T-cell (primary cell): Measurements from ENCODE around the gene PRR13. TPM values are rescaled to one million over a fixed set of nuclear protein-coding genes. Genes with fewer than 3 reads are reported as not detected.
A peak's percentile ranks its signal among the peaks of the same experiment; 100 is the strongest.

Source experiments
- ATAC-seq, 4 experiments: fragments of 200-7000 bp in 3 of 4; fragments of 150-1000 bp in 1 of 4; cut with Tn5 transposase; replicated peaks in 1 of 4; 1 replicate in 3 of 4; 2 replicates in 1 of 4; pipeline ENCODE4 v1.10.0; 2021; ENCODE audit warnings: moderate library complexity in 3 of 4, mild to moderate bottlenecking in 2 of 4, moderate number of reproducible peaks in 1 of 4
- CTCF ChIA-PET, 2 donors: fragments of 300-600 bp; sonication (Branson Sonifier 250); formaldehyde crosslinking; loops; one replicate each; lab custom pipeline; 2022; ENCODE audit warnings: antibody characterized with exemption in 2 of 2; lab: Charles Lee
- POLR2A ChIA-PET, 2 donors: fragments of 300-600 bp; sonication (Branson Sonifier 250); formaldehyde crosslinking; loops; one replicate each; lab custom pipeline; 2022; ENCODE audit warnings: antibody characterized with exemption in 2 of 2; lab: Charles Lee
- DNase-seq, 35 experiments: peaks; one replicate each; pipeline versions ENCODE4 v3.0.0 to v3.0.0-alpha.2; 2013 to 2023
- H3K27ac ChIP-seq: one replicate; pipeline ENCODE4 v1.5.1; 2013; ENCODE audit warnings: low read length
- H3K27me3 ChIP-seq, 2 experiments: replicated peaks in 1 of 2; 1 replicate in 1 of 2; 2 replicates in 1 of 2; pipeline versions ENCODE4 v1.6.1 to v1.7.0; 2013; ENCODE audit warnings: low read length in 1 of 2, mixed read lengths in 1 of 2; ENCODE audit not compliant: control insufficient read depth in 2 of 2, insufficient read depth in 2 of 2; ENCODE audit errors: extremely low read depth in 1 of 2
- H3K36me3 ChIP-seq, 2 donors: 1 replicate in 1 of 2; 2 replicates in 1 of 2; pipeline versions ENCODE4 v1.6.1 to v1.7.0; 2013; ENCODE audit warnings: low read length in 1 of 2; ENCODE audit not compliant: control insufficient read depth in 2 of 2, insufficient read depth in 1 of 2; ENCODE audit errors: extremely low read depth in 1 of 2
- H3K4me1 ChIP-seq, 2 experiments: 1 replicate in 1 of 2; 2 replicates in 1 of 2; pipeline versions ENCODE4 v1.6.1 to v1.7.0; 2013; ENCODE audit warnings: low read length in 2 of 2, mixed read lengths in 1 of 2; ENCODE audit not compliant: insufficient read depth in 2 of 2, control insufficient read depth in 1 of 2; ENCODE audit errors: extremely low read depth in 1 of 2
- H3K4me3 ChIP-seq, 2 donors: 1 replicate in 1 of 2; 2 replicates in 1 of 2; pipeline versions ENCODE4 v1.5.1 to v1.7.0; 2013; ENCODE audit warnings: mild to moderate bottlenecking in 2 of 2, low read length in 1 of 2, moderate library complexity in 1 of 2; ENCODE audit not compliant: control insufficient read depth in 1 of 2; ENCODE audit errors: extremely low read depth in 1 of 2
- H3K9me3 ChIP-seq: 2 replicates; pipeline ENCODE4 v1.7.0; 2013
- H3K27ac Mint-ChIP-seq, 2 donors: one replicate each; pipeline ENCODE4 v1.8.0; 2020 to 2021; ENCODE audit warnings: mild to moderate bottlenecking in 2 of 2, mixed read lengths in 2 of 2
- H3K27me3 Mint-ChIP-seq, 2 donors: one replicate each; pipeline ENCODE4 v1.8.0; 2021 to 2022; ENCODE audit warnings: mixed read lengths in 2 of 2
- H3K36me3 Mint-ChIP-seq: one replicate; pipeline ENCODE4 v1.8.0; 2021; ENCODE audit warnings: mixed read lengths
- H3K4me1 Mint-ChIP-seq, 3 donors: one replicate each; pipeline ENCODE4 v1.8.0; 2020 to 2022; ENCODE audit warnings: mixed read lengths in 3 of 3, mild to moderate bottlenecking in 1 of 3
- H3K4me3 Mint-ChIP-seq, 3 donors: one replicate each; pipeline ENCODE4 v1.8.0; 2020 to 2022; ENCODE audit warnings: mild to moderate bottlenecking in 3 of 3, mixed read lengths in 3 of 3, moderate library complexity in 3 of 3
- H3K9me3 Mint-ChIP-seq, 3 donors: one replicate each; pipeline ENCODE4 v1.8.0; 2020 to 2022; ENCODE audit warnings: mixed read lengths in 3 of 3
- WGBS: methylation state at CpG from one replicate; pipeline ENCODE4 v1.1.5; 2013; ENCODE audit warnings: missing lambda C conversion rate; ENCODE audit not compliant: insufficient coverage; 5-methylcytosine and 5-hydroxymethylcytosine counted together
- total RNA-seq, 35 experiments: library from RNA in 6 of 35; stranded (reverse) in 6 of 35; fragments of 120-200 nt in 1 of 35; gene quantifications; one replicate each; pipeline versions ENCODE4 v1.2.1 to v1.2.4 and lab custom pipeline; 2013 to 2026

PRR13 gene
- total RNA-seq, 5 donors from 2014 or later (not counting 1 experiment from before 2014, with no cell fraction given): 175 to 215 (median 187) TPM

DNA sequence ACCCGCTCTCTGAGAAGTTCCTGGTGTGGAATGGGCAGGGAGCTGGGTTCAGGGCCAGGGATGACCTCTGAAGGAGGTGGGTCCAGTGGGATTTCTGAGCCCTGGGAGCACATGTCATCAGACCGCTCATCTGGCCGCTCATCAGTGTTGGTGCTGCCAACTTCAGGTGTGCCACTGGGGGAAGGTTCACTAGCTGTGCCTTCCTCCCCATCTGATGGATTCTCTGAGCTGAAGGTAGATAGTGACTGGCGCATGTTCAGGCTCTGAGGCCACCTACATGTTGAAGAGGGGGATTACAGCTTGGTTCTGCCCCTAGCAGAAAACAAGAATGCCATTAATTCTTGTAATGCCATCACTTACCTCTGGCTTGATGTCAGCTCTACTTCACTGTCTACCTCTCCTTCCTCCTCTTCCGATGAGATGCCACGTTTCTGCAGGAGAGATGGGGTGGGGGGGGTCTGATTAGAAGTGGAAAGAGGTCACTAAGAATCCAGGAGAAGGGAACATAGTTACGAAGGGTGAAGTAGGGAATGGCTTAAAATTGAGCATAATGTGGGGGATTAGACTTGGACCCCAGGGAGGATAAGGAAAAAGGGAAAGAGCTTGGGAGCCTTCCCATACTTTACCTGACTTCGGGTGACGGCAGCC is 40.5 kb downstream of the PRR13 start:
- no peak overlapping the region for H3K4me3 Mint-ChIP-seq
- Histone ChIP-seq H3K9me3 (no peaks in the 10 kb centered on the region), H3K4me3 (no peak overlapping the region), H3K27ac (no peak overlapping the region), H3K27me3 (no peaks in the 10 kb centered on the region), H3K4me1 (peaks cover 0 to 17% of the 10 kb centered on the region in 2 experiments), H3K36me3 (peaks cover 20 to 90% of the 10 kb centered on the region in 2 donors)
- DNase-seq (peak in 2 of 35 experiments; percentile 37 to 40), ATAC-seq (peak in 2 of 4 experiments; percentile 45 to 53)
- peak overlapping the region; percentile 17 to 25 for H3K27ac Mint-ChIP-seq
- ChIA-PET CTCF (interaction anchor here (0.7 to 1.6 kb wide), 3 partner anchors 20 to 32 kb away, joined by 4 to 7 read pairs (median 5); no protein-coding TSS in a partner anchor), POLR2A (interaction anchor here (0.6 to 1.5 kb wide), 4 partner anchors 9 to 68 kb away, joined by 3 to 8 read pairs (median 4); no protein-coding TSS in a partner anchor)
- no peaks in the 10 kb centered on the region for H3K27me3 Mint-ChIP-seq
- no CpG with 5 or more reads among the region's 9 CpGs for WGBS
- peaks cover 3 to 13% (median 10%) of the 10 kb centered on the region in 3 donors for H3K4me1 Mint-ChIP-seq
- peaks cover 22% of the 10 kb centered on the region for H3K36me3 Mint-ChIP-seq
- no peaks in the 10 kb centered on the region for H3K9me3 Mint-ChIP-seq

GRCh38 chr12:53482626-53483168 is 41.2 kb downstream of the PRR13 start:
- ChIA-PET CTCF (interaction anchor here in 1 of 2 donors (1.6 kb wide), 1 partner anchor 26 kb away, joined by 5 read pairs; no protein-coding TSS in a partner anchor), POLR2A (interaction anchor here in 1 of 2 donors (1.5 kb wide), 1 partner anchor 11 kb away, joined by 5 read pairs; no protein-coding TSS in a partner anchor)
- Histone ChIP-seq H3K27me3 (no peaks in the 10 kb centered on the region), H3K4me3 (no peak overlapping the region), H3K4me1 (peaks cover 0 to 19% of the 10 kb centered on the region in 2 experiments), H3K27ac (no peak overlapping the region), H3K36me3 (peaks cover 20 to 90% of the 10 kb centered on the region in 2 donors), H3K9me3 (no peaks in the 10 kb centered on the region)
- H3K36me3 Mint-ChIP-seq: peaks cover 21% of the 10 kb centered on the region
- H3K4me3 Mint-ChIP-seq: no peak overlapping the region
- WGBS: 89% methylated on average over 12 of the region's 18 CpGs
- peaks cover 3 to 13% (median 10%) of the 10 kb centered on the region in 3 donors for H3K4me1 Mint-ChIP-seq
- ATAC-seq: no peak
- H3K27ac Mint-ChIP-seq: no peak overlapping the region
- no peaks in the 10 kb centered on the region for H3K27me3 Mint-ChIP-seq
- no peak for DNase-seq
- no peaks in the 10 kb centered on the region for H3K9me3 Mint-ChIP-seq

- Histone ChIP-seq H3K4me1 (peaks cover 0 to 19% of the 10 kb centered on the region in 2 experiments), H3K9me3 (no peaks in the 10 kb centered on the region), H3K4me3 (no peak overlapping the region), H3K27me3 (no peaks in the 10 kb centered on the region), H3K27ac (no peak overlapping the region), H3K36me3 (peaks cover 20 to 87% of the 10 kb centered on the region in 2 donors)
- H3K9me3 Mint-ChIP-seq: no peaks in the 10 kb centered on the region
- peaks cover 21% of the 10 kb centered on the region for H3K36me3 Mint-ChIP-seq
- H3K27me3 Mint-ChIP-seq: no peaks in the 10 kb centered on the region
- no peak for ATAC-seq
- ChIA-PET CTCF (interaction anchor here in 1 of 2 donors (0.7 kb wide), 1 partner anchor 9 kb away, joined by 3 read pairs; no protein-coding TSS in a partner anchor), POLR2A (interaction anchor here in 1 of 2 donors (0.5 kb wide), 1 partner anchor 76 kb away, joined by 4 read pairs; no protein-coding TSS in a partner anchor)
- H3K4me1 Mint-ChIP-seq: peaks cover 3 to 13% (median 11%) of the 10 kb centered on the region in 3 donors
- no peak overlapping the region for H3K4me3 Mint-ChIP-seq
- WGBS: 100% methylated on average over 5 of the region's 9 CpGs
- H3K27ac Mint-ChIP-seq: peak overlapping the region; percentile 40 to 55
- no peak for DNase-seq
Measured at GRCh38 chr12:53483225-53483978, 41.9 kb downstream of the PRR13 start.

DNA sequence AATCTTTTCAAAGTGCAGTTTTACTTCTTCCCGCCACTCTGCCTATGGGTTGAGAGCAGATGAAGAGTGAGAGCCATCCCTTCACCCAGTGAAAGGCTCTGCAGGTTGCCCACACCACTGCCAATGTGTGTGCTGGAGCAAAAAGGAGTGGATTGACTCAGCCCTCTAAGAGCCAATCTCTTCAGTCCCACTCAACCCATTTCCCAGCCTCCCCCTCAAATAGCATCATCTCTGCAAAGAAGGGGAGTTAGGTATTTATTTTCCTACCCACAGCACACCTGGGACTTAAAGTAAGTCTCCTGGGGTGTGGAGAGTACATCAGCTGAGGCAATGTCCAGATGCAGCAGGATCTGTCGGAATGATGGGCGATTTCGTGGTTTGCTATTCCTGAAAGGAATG is 42.4 kb downstream of the PRR13 start:
- POLR2A ChIA-PET: no interaction called here
- Mint-ChIP-seq H3K36me3 (peaks cover 19% of the 10 kb centered on the region), H3K4me3 (no peak overlapping the region), H3K27me3 (no peaks in the 10 kb centered on the region), H3K27ac (peak overlapping the region; percentile 40 to 55), H3K9me3 (no peaks in the 10 kb centered on the region), H3K4me1 (peaks cover 3 to 13% (median 8%) of the 10 kb centered on the region in 3 donors)
- WGBS: no CpG with 5 or more reads among the region's 4 CpGs
- Histone ChIP-seq H3K27me3 (no peaks in the 10 kb centered on the region), H3K4me3 (no peak overlapping the region), H3K4me1 (peaks cover 0 to 19% of the 10 kb centered on the region in 2 experiments), H3K9me3 (no peaks in the 10 kb centered on the region), H3K36me3 (peaks cover 20 to 81% of the 10 kb centered on the region in 2 donors), H3K27ac (no peak overlapping the region)
- DNase-seq: no peak
- ATAC-seq: no peak
- CTCF ChIA-PET: no interaction called here

DNA sequence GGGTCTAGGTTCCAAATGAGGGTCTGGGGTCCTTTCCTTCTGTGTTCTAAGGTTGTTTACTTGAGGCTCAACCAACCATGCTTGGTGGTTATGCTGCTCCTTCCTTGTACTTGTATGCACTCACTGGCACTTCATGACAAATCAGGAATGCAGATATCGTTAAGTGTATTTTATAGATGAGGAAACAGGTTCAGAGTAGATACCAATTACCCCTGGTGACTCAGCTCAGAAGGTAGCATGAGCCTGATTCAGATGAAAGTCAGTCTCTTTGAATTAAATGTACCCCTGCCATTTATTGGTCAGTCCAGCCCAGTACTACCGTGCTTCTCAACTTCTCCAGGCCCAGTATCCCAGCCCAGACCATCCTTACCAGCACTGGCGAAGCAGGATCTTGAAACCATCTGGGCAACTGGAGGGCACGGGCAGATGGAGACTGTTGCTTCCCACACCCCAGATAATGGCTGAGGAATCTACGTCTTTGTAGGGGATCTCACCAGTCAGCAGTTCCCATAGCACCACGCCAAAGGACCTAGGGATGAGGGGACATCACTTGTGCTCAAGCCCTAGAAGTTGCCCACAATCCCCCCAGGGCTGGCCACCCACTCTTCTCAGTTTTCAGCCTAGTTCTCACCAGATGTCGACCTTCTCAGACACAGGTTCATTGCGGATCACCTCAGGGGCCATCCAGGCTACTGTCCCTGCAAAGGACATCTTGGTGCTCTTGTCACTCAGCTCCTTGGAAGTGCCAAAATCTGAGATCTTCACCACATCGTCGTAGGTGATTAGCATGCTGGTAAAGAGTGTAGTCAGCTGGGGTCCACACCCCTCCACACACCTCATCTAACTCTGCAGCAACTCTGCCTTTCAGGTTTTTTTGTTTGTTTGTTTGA is 43.4 kb downstream of the PRR13 start:
- peaks cover 10% of the 10 kb centered on the region for H3K36me3 Mint-ChIP-seq
- H3K27ac Mint-ChIP-seq: peak overlapping the region in 1 of 2 donors; percentile 45
- H3K4me1 Mint-ChIP-seq: peaks cover under 1 to 13% (median 8%) of the 10 kb centered on the region in 3 donors
- Histone ChIP-seq H3K9me3 (no peaks in the 10 kb centered on the region), H3K27ac (no peak overlapping the region), H3K36me3 (peaks cover 19 to 73% of the 10 kb centered on the region in 2 donors), H3K4me1 (peaks cover 0 to 19% of the 10 kb centered on the region in 2 experiments), H3K4me3 (no peak overlapping the region), H3K27me3 (no peaks in the 10 kb centered on the region)
- no peaks in the 10 kb centered on the region for H3K9me3 Mint-ChIP-seq
- 95% methylated on average over 6 of the region's 10 CpGs for WGBS
- no peak for ATAC-seq
- POLR2A ChIA-PET: no interaction called here
- no peak for DNase-seq
- no peaks in the 10 kb centered on the region for H3K27me3 Mint-ChIP-seq
- no peak overlapping the region for H3K4me3 Mint-ChIP-seq
- CTCF ChIA-PET: no interaction called here
